Measurements from ENCODE around the gene MNDA. TPM values are rescaled to one million over a fixed set of nuclear protein-coding genes. Genes with fewer than 3 reads are reported as not detected.

The MNDA gene
- total and polyA plus RNA-seq, 2 of the 8 experiments (the other 6 are each of a cell fraction or from before 2014, with no cell fraction given): not detected

GRCh38 chr1:158806916-158807536 lies 24.1 kb upstream of the MNDA start:
- no peak overlapping the region for H4K5ac ChIP-seq (ENCODE audit: insufficient read length, low read depth, low read length)
- FAIRE-seq (no peak), DNase-seq (ENCODE audit: low read depth in 1 of 2, low spot score in 2 of 2) (no peak)
- H4K91ac ChIP-seq (replicated peaks; ENCODE audit: insufficient read length, low read length): no peak overlapping the region
- no peak overlapping the region for H3K9ac ChIP-seq (replicated peaks in 1 of 4; ENCODE audit: extremely low read depth in 1 of 4, low read depth in 3 of 4, low read length in 3 of 4)
- no peak overlapping the region for H2BK120ac ChIP-seq (replicated peaks; ENCODE audit: low read depth, low read length)
- H2BK15ac ChIP-seq (ENCODE audit: low read length): no peak overlapping the region
- H3K9me3 ChIP-seq (ENCODE audit: insufficient read depth in 2 of 2, low read depth in 1 of 2, low read length in 1 of 2): no peaks in the 10 kb centered on the region
- no peak overlapping the region for H3K56ac ChIP-seq (replicated peaks; ENCODE audit: insufficient read length, low read depth, low read length)
- H3K4ac ChIP-seq (replicated peaks; ENCODE audit: insufficient read length, low read depth, low read length): no peak overlapping the region
- H4K8ac ChIP-seq (ENCODE audit: extremely low read depth, insufficient read depth, low read length): no peak overlapping the region
- no peaks in the 10 kb centered on the region for H4K20me1 ChIP-seq (replicated peaks in 1 of 2; ENCODE audit: control insufficient read depth in 1 of 2, insufficient read depth in 2 of 2, low read length in 2 of 2)
- no peak overlapping the region for H3K4me3 ChIP-seq (ENCODE audit: extremely low read depth in 1 of 4, insufficient read depth in 2 of 4, low read depth in 3 of 4, low read length in 4 of 4)
- no peak overlapping the region for H2AK5ac ChIP-seq (ENCODE audit: low read depth, low read length)
- no peak overlapping the region for H3K4me2 ChIP-seq (ENCODE audit: insufficient read depth in 1 of 2, low read depth in 2 of 2, low read length in 2 of 2)
- H3K14ac ChIP-seq (ENCODE audit: insufficient read length): no peak overlapping the region
- ChIA-PET CTCF (ENCODE audit: partially characterized antibody) (interaction anchor here (1.2 to 2.0 kb wide), 3 partner anchors 13 to 300 kb away, joined by 3 to 7 read pairs (median 3); no protein-coding TSS in a partner anchor), POLR2A (ENCODE audit: partially characterized antibody) (no interaction called here)
- no peak overlapping the region for H3K18ac ChIP-seq (ENCODE audit: extremely low read depth, low read length)
- 95% methylated on average over 5 of the region's 6 CpGs; no CpG with 5 or more reads in 1 of the 2 experiments for WGBS, 2 experiments (ENCODE audit: extremely low coverage in 1 of 2, insufficient coverage in 1 of 2, insufficient read length in 1 of 2, insufficient replicate concordance in 2 of 2, low coverage in 1 of 2, low lambda C conversion rate in 2 of 2, missing lambda C conversion rate in 1 of 2)
- TF ChIP-seq ZNF274 (IDR thresholded peaks at IDR 0.05; ENCODE audit: borderline replicate concordance, extremely low read depth, low read length): no peak
- TF ChIP-seq SAP30 (IDR thresholded peaks at IDR 0.05; ENCODE audit: insufficient read depth, insufficient replicate concordance, low read length): no peak
- no peak for TF ChIP-seq SIRT6 (IDR thresholded peaks at IDR 0.05; ENCODE audit: low read length)
- no peak for TF ChIP-seq YY1 (IDR thresholded peaks at IDR 0.05; ENCODE audit: low read depth, low read length)
- TF ChIP-seq KDM5A (IDR thresholded peaks at IDR 0.05; ENCODE audit: low read length): no peak
- TF ChIP-seq CHD2 (IDR thresholded peaks at IDR 0.05; ENCODE audit: low read length): no peak
- TF ChIP-seq RBBP5 (IDR thresholded peaks at IDR 0.05; ENCODE audit: borderline replicate concordance, low read depth, low read length): no peak
- no peak for TF ChIP-seq KDM1A (IDR thresholded peaks at IDR 0.05; ENCODE audit: borderline replicate concordance, low read length)
- TF ChIP-seq POLR2AphosphoS5 (IDR thresholded peaks at IDR 0.05; ENCODE audit: low read depth, low read length): no peak
- H3K4me1 ChIP-seq (replicated peaks in 1 of 4; ENCODE audit: control insufficient read depth in 3 of 4, insufficient read depth in 4 of 4, low read length in 3 of 4): no peaks in the 10 kb centered on the region
- no peak overlapping the region for H2BK12ac ChIP-seq (ENCODE audit: low read depth, low read length)
- H2AFZ ChIP-seq (ENCODE audit: low read length): no peak overlapping the region
- H2BK20ac ChIP-seq (ENCODE audit: low read length): no peak overlapping the region
- H3K36me3 ChIP-seq (ENCODE audit: control insufficient read depth in 2 of 4, insufficient read depth in 4 of 4, low read length in 3 of 4): no peaks in the 10 kb centered on the region
- H2BK5ac ChIP-seq (ENCODE audit: low read depth, low read length): no peak overlapping the region
- no peaks in the 10 kb centered on the region for H3K27me3 ChIP-seq (replicated peaks in 1 of 4; ENCODE audit: control insufficient read depth in 3 of 4, extremely low read depth in 1 of 4, insufficient read depth in 3 of 4, low read length in 3 of 4)
- no peak overlapping the region for H3K27ac ChIP-seq (ENCODE audit: low read depth, low read length)
- H3K23ac ChIP-seq (ENCODE audit: insufficient read length): no peak overlapping the region
- H3K79me1 ChIP-seq (ENCODE audit: low read depth, low read length): no peaks in the 10 kb centered on the region
- no peaks in the 10 kb centered on the region for H3K79me2 ChIP-seq (ENCODE audit: control insufficient read depth in 1 of 2, insufficient read depth in 2 of 2, low read length in 2 of 2)
- 0 out of 2 replicates have a peak, but pooled peaks cover 2% of the 10 kb centered on the region for H3K23me2 ChIP-seq (ENCODE audit: low read depth, low read length)
